HG03457 (cell line): ENCODE measurements around the gene ANKRD52.
"Not testable (repeated sequence)": the region's sequence is repeated elsewhere in the genome, so short reads cannot be mapped to it uniquely, and the experiment has no call there.

ENCODE experiments used
- ATAC-seq: cut with Tn5 transposase; IDR thresholded peaks from one replicate; pipeline ENCODE4 v1.9.1; 2021; ENCODE audit warnings: moderate number of reproducible peaks; ENCODE audit not compliant: unreplicated experiment

ANKRD52 gene

DNA sequence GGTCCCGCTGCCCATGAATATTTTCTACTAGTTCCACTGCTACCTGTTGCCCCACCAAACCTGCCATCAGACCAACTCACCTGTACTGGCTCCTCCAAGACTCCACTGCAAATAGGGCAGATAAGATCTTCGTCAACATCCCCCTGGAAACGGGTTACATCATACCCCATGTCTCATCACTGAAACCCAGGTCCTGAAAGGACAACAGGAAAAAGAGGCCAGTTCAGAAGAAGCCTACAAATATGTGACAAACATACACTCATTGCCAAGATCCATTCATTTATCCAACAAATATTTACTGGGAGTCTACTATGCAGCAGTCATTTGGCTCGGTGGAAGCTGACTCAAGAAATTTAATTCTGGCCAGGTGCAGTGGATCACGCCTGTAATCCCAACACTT is 44.3 kb downstream of the ANKRD52 start:
- ATAC-seq, result no peak

DNA sequence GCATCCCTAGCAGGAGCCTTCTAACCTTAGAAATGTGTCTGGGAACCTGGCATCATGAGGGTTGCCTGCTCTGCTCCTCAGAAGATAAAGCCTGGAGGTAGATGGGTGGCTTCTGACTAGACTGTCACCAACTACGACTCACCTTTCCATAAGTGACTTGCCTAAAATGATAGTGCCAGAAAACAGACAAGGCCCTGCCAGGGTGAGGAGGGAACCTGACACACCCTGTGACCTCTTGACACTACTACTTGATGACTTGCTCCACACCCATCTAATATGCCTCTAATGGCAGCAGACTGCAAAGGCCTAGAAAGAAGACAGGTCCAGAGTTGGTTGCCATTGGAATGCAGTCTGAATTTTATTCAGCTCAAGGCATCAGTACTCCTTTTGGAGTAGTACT is 45.8 kb downstream of the ANKRD52 start:
- no peak for ATAC-seq

DNA sequence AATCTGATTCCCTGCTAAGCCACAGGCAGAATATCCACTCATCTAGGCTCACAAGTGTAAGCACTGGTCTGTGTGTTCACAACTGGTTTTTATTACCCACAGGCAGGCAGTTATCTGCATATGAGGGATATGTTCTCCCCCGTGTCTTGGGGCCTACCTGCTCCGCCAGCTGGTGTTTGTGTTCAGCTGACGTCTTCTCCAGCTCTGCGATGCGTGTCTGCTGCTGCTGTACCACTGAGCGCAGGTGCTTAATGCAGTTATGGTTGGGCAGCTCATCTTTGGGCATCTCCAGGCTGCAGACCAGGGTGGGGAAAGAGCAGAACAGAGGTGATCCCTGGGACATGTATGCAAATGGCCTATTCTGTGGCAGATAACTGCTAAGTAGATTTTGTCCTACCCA is 50.2 kb downstream of the ANKRD52 start:
- no peak for ATAC-seq

DNA sequence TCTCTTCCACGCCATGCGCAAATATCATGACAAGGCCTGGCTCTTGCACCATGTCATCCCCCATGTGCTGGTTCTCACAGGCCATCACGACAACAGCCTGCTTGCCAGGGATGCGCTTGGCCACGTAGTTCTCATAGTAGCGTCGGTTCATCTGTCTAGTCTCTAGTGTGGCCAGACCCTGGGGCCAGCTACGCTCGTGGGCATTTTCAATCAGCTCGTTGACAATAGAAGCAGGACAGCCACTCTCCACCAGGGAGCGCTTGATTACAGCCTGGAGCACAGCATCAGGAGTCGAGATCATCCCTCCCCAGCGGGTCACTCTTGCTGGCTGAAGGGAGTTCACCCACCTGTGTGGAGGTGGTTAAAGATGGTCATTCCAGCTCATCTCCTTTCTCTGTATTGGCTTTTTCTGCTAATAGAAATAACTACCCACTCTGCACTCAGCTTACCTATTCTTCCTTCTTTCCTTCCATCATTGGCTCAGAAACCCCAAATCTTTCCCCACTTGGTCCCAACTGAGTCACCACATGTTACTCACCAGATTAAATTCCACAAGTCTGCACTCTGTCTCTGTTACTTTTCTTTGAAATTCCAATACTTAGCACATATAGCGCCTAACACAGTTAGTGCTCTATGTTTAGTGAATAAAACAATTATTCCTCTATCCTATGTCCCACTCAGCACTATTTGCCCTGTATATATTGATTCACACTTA is 51.6 kb downstream of the ANKRD52 start:
- no peak for ATAC-seq

DNA sequence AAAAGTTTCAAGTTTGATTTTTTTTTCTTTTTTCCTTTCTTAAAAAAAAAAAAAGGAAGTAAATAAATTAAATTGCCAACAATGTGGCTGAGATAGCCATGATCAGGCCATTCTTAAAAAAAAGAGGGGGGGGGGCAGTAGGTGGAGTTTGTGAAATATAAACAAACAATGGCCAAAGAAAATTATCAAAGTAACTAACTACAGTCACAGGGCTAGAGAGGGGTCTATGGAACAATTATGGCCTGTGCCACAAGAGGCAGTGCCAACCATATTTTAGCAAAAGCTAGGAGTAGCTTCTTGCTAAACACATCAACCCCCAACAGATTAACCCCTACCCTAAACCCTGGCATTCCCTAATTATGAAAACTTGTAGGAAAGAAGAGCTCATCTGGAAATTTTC is 52.7 kb downstream of the ANKRD52 start:
- ATAC-seq, result no peak

DNA sequence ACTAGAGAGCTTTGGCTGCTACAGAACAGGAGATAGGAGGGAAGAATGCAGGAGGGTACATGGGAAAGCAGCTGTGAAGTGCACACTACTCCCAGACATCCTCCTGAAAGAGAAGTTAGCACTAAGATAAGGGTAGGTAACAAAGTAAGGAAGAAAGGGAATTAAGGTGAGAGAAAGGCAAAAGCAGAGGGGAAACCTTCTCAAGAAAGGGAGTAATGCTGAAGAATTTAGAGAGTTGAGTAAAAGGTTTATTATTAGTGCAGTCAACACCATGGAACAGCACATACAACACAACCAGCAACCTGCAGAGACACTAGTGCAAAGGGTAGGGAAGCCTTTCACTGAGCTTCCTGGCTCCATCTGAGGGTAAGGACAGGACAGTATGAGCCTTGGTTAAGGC is 53.9 kb downstream of the ANKRD52 start:
- ATAC-seq, result no peak

DNA sequence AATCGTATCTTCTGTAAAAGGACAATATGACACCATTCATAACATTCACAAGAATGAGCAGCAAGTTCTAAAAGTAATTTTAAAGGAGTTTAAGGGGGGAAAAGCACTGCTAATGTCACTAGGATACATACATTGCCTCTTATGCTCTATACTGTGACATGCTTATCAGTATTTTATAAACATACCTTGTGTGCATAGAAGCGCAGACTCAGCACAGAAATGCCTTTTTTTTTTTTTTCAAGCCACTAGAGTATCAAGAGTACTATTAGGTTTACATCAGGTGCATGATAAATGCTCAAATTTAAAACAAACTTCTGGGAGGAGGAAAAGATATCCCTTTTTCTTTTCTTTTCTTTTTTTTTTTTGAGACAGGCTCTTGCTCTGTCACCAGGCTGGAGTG is 55.3 kb downstream of the ANKRD52 start:
- no peak for ATAC-seq

DNA sequence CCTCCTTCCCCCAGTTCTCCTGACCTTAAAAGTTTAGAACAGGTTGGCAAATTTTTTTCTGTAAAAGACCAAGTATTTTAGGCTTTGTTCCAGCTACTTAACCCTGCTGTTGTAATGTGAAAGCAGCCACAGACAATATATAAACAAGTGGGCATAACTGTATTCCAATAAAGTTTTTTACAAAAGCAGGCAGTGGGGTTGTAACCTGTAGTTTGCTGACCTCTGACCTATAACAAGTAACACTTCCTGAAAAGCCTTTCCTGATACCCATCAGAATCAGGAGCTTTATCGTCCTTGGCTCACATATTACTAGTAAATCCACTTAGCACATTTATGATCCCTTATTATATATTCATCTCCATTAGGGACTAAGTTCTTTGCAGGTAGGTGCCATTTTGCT is 55.8 kb downstream of the ANKRD52 start:
- ATAC-seq, result no peak

DNA sequence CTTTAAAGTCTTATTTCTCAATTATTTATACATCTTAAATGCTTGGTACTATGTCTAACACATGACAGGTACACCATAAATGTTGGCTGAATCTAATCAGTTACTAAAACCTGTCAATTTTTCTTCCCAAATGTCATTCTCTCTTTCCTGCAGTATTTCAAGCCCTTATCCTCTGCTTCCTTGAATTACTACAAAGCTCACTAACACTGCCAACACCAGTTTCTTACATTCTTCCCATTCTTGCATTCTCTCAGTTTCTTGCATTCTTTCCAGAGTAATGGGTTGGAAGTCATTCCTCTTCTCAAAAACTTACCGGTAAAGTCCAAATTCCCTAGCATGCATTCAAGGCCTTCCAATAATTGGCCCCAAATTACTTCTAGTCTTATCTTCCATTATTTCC is 59.3 kb downstream of the ANKRD52 start:
- no peak for ATAC-seq

DNA sequence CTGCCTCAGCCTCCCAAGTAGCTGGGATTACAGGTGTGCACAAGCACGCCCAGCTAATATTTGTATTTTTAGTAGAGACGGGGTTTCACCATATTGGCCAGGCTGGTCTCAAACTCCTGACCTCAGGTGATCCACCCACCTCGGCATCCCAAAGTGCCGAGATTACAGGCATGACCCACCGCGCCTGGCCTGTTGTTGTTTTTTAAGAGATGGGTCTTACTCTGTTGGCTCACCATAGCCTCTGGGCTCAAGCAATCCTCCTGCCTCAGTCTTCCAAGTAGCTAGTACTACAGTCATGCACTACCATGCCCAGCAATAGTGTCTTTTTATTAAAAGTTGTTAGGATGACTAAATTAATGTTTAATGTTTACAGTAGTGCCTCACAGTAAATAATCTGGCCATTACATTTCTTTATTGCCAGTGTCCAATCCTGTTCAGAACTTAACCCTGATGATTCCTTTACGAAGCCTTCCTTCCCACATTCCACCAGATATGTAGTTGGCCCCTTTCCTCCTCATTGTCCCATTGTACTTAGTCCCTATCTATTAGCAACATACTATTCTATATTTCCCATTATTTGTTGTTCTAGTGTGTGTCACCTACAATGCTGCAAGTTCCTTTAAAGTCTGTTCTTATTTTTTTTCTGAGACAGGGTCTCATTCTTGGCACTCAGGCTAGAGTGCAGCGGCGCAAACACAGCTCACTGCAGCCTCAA is 60.1 kb downstream of the ANKRD52 start:
- no peak for ATAC-seq

DNA sequence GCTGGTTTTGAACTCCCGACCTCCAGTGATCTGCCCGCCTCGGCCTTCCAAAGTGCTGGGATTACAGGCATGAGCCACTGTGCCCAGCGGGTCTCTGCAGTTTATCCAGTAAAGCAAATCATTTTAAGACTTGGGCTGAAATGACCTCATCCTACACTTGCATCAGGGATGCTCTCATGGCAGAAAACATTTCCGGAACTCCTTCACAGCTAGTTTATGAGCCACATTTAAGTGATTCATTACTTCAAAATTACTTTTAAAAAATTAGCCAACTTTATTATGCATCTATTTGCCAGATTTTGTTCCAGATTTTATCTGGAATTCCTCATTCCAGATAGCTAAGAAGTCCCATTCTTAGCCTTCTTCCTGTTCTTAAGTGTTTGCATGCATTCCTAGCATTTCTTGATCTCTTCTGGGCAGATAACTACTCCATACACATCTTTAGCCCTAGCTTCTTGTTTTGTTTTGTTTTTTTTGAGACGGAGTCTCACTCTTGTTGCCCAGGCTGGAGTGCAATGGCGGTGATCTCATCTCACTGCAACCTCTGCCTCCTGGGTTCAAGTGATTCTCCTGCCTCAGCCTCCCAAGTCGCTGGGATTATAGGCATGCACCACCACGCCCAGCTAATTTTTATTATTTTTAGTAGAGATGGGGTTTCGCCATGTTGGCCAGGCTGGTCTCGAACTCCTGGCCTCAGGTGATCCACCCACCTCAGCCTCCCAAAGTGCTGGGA is 61.2 kb downstream of the ANKRD52 start:
- not testable (repeated sequence) for ATAC-seq

DNA sequence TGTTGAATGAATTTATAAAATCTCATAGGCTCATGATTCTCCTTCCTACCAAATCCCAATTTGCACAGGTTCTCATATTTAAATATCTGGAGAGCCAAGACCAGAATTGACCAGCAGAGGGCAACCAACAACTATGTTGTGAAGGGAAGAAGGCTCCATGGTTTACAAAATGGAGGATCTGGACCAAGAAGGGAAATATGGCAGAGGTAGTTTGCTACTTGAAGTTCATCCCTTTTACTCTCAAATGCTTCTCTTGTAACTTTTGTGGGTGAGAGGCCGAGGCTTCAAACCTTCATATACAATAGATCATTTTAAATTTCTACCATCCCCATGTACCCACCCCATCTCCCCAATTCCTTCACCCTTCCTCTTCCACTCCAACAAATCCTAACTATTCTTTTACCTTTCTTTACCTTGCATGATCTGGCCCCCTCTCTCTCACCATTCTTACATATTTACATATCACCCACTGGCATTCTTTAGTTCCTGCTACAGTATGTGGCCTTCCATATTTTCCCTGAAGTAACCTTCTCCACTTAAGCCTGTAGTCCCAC is 65.1 kb downstream of the ANKRD52 start:
- ATAC-seq, result no peak

DNA sequence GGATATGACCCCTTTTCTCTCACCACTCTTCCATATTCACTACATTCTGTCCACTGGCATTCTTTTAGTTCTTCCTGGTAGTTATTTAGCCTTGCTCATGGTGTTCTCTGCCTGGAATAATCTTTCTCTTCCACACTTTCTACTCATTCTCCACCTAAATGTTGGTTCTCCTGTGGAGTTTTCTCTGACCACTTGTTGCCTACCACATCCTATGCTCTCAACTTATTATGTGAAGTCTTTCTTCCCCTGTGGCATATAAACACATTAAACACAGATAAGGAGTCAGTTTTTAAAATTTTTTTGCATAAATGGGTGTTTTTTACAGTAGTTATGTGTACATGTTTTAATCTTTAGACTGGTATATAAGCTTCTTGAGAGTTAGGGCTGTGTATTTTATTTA is 65.6 kb downstream of the ANKRD52 start:
- ATAC-seq, result no peak

DNA sequence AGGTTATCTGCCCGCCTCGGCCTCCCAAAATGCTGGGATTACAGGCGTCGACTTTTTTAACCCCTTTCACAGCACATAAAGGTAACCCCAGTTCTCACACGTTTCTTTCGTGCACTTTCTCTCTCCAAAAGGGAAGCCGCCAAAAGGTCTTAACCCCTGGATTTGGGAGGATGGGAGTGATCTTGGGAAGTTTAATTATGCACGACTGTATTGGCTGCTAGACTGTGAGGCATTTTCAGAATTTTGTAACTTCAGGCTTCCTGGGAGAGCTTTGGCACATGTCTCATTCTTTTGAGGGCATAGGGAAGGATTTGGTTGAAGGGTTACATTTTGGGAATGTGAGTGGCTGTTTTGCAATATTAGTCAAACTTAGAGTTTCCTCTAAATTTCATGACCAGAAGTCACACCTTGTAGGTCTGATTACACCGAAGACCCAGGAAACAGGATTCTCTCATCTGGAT is 67.5 kb downstream of the ANKRD52 start:
- no peak for ATAC-seq

DNA sequence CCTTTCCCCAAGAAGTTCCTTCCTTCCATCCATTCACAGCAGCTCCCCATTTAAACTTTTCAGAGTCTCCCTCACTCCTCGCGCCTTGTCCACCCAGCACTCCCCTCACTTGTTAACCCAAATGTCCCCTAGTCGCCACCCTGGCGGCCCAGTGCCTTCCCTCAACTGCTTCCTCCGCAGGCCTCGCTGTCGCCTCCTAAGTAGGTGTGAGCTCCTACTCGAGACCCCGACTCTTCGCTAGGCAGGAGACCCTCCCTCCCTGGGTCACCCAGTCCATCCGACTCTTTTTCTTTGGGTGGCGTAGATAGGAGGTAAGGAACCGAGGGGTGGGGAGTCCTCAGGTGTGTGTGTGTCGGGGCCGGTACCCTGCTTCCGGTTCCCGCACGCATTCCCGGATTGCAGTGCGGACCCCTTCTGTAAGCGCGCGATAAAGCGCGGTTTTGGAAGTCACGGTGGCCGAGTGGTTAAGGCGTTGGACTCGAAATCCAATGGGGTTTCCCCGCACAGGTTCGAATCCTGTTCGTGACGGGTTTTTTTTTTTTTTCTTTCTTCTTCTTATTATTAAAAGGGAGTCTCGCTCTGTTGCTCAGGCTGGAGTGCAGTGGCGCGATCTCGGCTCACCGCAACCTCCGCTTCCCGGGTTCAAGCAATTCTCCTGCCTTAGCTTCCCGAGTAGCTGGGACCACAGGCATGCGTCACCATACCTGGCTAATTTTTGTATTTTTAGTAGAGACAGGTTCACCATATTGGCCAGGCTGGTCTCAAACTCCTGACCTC is 68.1 kb downstream of the ANKRD52 start:
- ATAC-seq, result no peak

DNA sequence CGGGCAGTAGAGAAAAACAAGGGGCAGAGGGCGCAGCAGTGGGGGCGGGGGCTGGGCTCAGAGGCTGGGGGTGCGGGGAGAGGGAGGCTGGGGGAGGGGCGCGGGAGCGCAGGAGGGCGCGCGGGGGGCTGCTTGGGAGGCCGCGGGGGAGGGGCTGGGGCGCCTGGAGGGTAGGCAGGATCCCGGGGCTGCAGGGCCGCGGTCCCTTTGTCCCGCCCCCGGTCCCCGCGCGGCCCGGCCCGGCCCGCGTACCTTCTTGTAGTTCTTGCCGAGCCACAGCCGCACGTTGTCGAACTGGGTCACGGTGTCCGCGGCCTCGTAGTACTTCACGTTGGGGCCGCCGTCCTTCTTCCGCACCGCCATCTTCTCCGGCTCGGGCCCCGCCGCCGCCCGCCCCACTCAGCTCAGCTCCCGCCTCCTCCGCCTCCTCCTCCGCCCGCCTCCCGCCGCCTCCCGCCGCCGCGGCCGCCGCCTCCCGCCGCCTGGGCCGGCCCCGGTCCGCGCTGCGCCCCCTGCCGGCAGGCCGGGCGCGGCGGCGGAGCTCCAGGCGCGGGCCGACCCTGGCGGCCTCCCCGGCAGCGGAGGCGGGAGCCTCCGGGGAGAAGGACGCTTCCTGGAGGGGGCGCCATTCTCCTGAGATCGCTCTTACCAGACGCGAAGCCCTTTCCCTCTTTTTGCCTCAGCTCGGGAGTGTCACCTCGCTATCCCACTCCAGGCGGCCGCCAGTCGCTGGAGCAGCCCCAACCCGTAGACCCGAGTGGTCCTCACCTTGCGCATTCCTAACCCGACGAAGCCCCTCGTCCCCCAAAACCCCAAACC is 68.9 kb downstream of the ANKRD52 start, which contains the start of gene SMARCC2:
TSS of gene SMARCC2 (minus strand) at position 385 of the 819 bp plus-strand sequence. CDS start at position 363, 22 bp downstream.
- ATAC-seq, result no peak

DNA sequence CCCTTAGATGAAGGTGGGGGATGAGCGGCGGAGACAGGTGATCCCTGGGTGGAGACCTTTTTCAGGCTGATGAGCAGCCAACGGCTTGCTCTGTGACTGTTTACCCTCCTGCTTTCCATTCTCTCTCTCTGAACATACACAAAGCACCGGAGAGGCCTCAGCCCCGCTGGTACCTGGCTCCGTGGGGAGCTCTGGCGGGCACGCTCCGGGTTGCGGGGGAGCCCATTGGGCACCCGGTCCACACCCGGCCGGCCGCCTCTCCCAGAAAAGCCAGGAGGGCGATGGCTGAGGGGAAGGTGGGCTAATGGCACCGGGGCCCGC is 69.4 kb downstream of the ANKRD52 start:
- ATAC-seq, result no peak

DNA sequence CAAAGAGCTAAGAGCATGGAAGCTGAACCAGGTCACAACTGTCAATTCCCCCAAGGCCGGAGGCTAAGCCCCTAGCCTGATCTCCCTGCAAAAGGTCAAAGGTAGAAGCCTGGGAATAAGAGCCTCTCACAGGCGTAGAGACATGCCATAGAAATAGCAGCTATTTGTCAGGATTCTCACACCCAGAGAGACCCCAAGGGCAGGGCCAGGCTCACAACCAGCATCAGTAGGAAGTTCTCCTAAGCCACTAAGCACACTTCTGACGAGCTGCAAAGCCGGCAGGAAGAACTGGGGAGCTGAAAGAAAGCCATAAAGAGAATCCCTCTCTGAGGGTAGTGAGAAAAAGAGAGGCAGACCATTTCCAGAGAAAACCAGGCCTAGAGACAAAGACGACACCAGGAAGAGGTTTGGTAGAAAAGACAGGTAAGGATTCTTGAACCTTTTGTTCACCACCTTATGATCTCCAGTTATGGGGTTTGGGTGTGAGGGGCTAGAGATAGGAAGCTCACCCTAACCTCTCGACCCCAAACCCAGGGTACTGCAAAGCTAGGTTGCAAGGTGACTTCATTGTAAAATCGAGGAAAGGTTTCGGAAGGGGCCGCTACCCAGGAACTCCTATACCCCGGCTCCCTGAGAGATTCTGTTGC is 69.9 kb downstream of the ANKRD52 start:
- ATAC-seq, result no peak
